SK-N-SH (cell line): ENCODE measurements around the gene ABO. TPM values are rescaled to one million over a fixed set of nuclear protein-coding genes. Genes with fewer than 3 reads are reported as not detected.

Experiments
- CTCF ChIA-PET: fragments of 300-600, 350-600 bp; formaldehyde crosslinking; extraction: SDS; loops from one replicate; lab custom pipeline; 2021; lab: Yijun Ruan, JAX
- POLR2A ChIA-PET: fragments of 350-600 bp; sonication (Branson Sonifier 250); formaldehyde crosslinking; extraction: SDS; loops from one replicate; lab custom pipeline; 2020; ENCODE audit warnings: antibody characterized with exemption, inconsistent platforms; lab: Yijun Ruan, JAX
- DNase-seq: peaks from one replicate; pipeline ENCODE4 v3.0.0; 2012
- H2AFZ ChIP-seq: fragments of 200-600 bp; sonication (generic); 2 replicates; pipeline ENCODE4 v1.8.1; 2016; ENCODE audit warnings: antibody characterized with exemption, mild to moderate bottlenecking, low read depth
- H3F3A ChIP-seq: fragments of 200-600 bp; sonication (generic); replicated peaks from 2 replicates; pipeline ENCODE3; 2016; ENCODE audit warnings: antibody characterized with exemption, mild to moderate bottlenecking; ENCODE audit not compliant: insufficient read depth
- H3K27ac ChIP-seq, 2 experiments: fragments of 200-500 bp in 1 of 2; fragments of 200-600 bp in 1 of 2; sonication (Bioruptor generic) in 1 of 2; sonication (generic), shearing (Covaris generic) in 1 of 2; 2 replicates each; pipeline versions ENCODE4 v1.5.1 to v1.6.1; 2014 to 2016; ENCODE audit warnings: low read depth in 2 of 2, inconsistent platforms in 1 of 2, low read length in 1 of 2, mild to moderate bottlenecking in 1 of 2, mixed read lengths in 1 of 2
- H3K27me3 ChIP-seq: fragments of 200-600 bp; sonication (generic), shearing (Covaris generic); 2 replicates; pipeline ENCODE4 v1.6.1; 2016; ENCODE audit warnings: mixed run types; ENCODE audit not compliant: insufficient read depth
- H3K36me3 ChIP-seq, 2 experiments: fragments of 200-500 bp in 1 of 2; fragments of 200-600 bp in 1 of 2; sonication (Bioruptor generic) in 1 of 2; sonication (generic) in 1 of 2; replicated peaks in 1 of 2; 2 replicates each; pipeline versions ENCODE3 to v1.5.1; 2014 to 2016; ENCODE audit warnings: low read length in 1 of 2, mild to moderate bottlenecking in 1 of 2; ENCODE audit not compliant: insufficient read depth in 2 of 2, control insufficient read depth in 1 of 2
- H3K4me1 ChIP-seq, 2 experiments: fragments of 200-500 bp in 1 of 2; fragments of 200-600 bp in 1 of 2; sonication (Bioruptor generic) in 1 of 2; sonication (generic), shearing (Covaris generic) in 1 of 2; 2 replicates each; pipeline versions ENCODE4 v1.5.1 to v1.6.1; 2014 to 2016; ENCODE audit warnings: low read depth in 1 of 2, low read length in 1 of 2, mixed run types in 1 of 2; ENCODE audit not compliant: insufficient read depth in 2 of 2, control insufficient read depth in 1 of 2
- H3K4me2 ChIP-seq: fragments of 200-600 bp; sonication (generic), shearing (Covaris generic); 2 replicates; pipeline ENCODE4 v1.6.1; 2017; ENCODE audit warnings: mixed run types
- H3K4me3 ChIP-seq, 2 experiments: fragments of 200-500 bp in 1 of 2; fragments of 200-600 bp in 1 of 2; sonication (Bioruptor generic) in 1 of 2; sonication (generic), shearing (Covaris generic) in 1 of 2; 2 replicates each; pipeline versions ENCODE4 v1.5.1 to v1.8.1; 2014 to 2016; ENCODE audit warnings: low read depth in 2 of 2, inconsistent platforms in 1 of 2, low read length in 1 of 2, mild to moderate bottlenecking in 1 of 2, mixed read lengths in 1 of 2, moderate library complexity in 1 of 2
- H3K79me2 ChIP-seq: fragments of 200-600 bp; sonication (generic); 2 replicates; pipeline ENCODE4 v1.8.1; 2017; ENCODE audit warnings: mild to moderate bottlenecking; ENCODE audit not compliant: insufficient read depth
- H3K9ac ChIP-seq: fragments of 200-600 bp; sonication (generic); 2 replicates; pipeline ENCODE4 v1.6.1; 2017; ENCODE audit warnings: mixed run types
- H3K9me2 ChIP-seq: fragments of 200-600 bp; sonication (generic); 2 replicates; pipeline ENCODE4 v1.6.1; 2017; ENCODE audit warnings: mixed run types
- H3K9me3 ChIP-seq: fragments of 200-600 bp; sonication (generic); 2 replicates; pipeline ENCODE4 v1.6.1; 2017; ENCODE audit warnings: mixed run types, mild to moderate bottlenecking, moderate library complexity
- H4K20me1 ChIP-seq: fragments of 200-600 bp; sonication (generic); 2 replicates; pipeline ENCODE4 v1.6.1; 2017; ENCODE audit warnings: mild to moderate bottlenecking, mixed run types; ENCODE audit not compliant: insufficient read depth
- FOXJ3 ChIP-seq: sonication (generic); formaldehyde crosslinking; IDR thresholded peaks from 2 replicates; pipeline ENCODE4 v1.5.1; 2020; ENCODE audit warnings: mild to moderate bottlenecking, missing genetic modification reagents
- FOXM1 ChIP-seq: IDR thresholded peaks from 2 replicates; pipeline ENCODE4 v1.4.0; 2012; ENCODE audit warnings: low read depth, mild to moderate bottlenecking
- GABPA ChIP-seq: IDR thresholded peaks from 2 replicates; pipeline ENCODE4 v1.4.0; 2012; ENCODE audit warnings: low read depth, mild to moderate bottlenecking
- GATA2 ChIP-seq: sonication (generic); formaldehyde crosslinking; IDR thresholded peaks from 2 replicates; pipeline ENCODE4 v1.5.0; 2020; ENCODE audit warnings: mild to moderate bottlenecking, missing genetic modification reagents
- IRF3 ChIP-seq: fragments of 150-350 bp; IDR thresholded peaks from 2 replicates; pipeline ENCODE4 v1.6.1; 2016; ENCODE audit warnings: mild to moderate bottlenecking, low read depth, low read length
- JUND ChIP-seq: IDR thresholded peaks from 2 replicates; pipeline ENCODE4 v1.4.0; 2012
- MAX ChIP-seq: IDR thresholded peaks from 2 replicates; pipeline ENCODE4 v1.4.0; 2012; ENCODE audit warnings: low read depth
- MEF2A ChIP-seq: IDR thresholded peaks from 2 replicates; pipeline ENCODE4 v1.4.0; 2012; ENCODE audit warnings: low read depth, borderline replicate concordance
- NFIC ChIP-seq: IDR thresholded peaks from 2 replicates; pipeline ENCODE4 v1.4.0; 2012; ENCODE audit warnings: borderline replicate concordance
- NRF1 ChIP-seq: IDR thresholded peaks from 2 replicates; pipeline ENCODE4 v1.6.1; 2012; ENCODE audit warnings: low read depth, mild to moderate bottlenecking, low read length
- RFX5 ChIP-seq: IDR thresholded peaks from 2 replicates; pipeline ENCODE4 v1.6.1; 2012; ENCODE audit warnings: mild to moderate bottlenecking, improper control_type of control experiment, low read length
- RXRA ChIP-seq: IDR thresholded peaks from 2 replicates; pipeline ENCODE4 v1.4.0; 2012; ENCODE audit warnings: low read depth, mild to moderate bottlenecking, borderline replicate concordance
- SIN3A ChIP-seq: IDR thresholded peaks from 2 replicates; pipeline ENCODE4 v1.6.1; 2012; ENCODE audit warnings: low read depth, mild to moderate bottlenecking, low read length, moderate library complexity, borderline replicate concordance
- TCF12 ChIP-seq: IDR thresholded peaks from 2 replicates; pipeline ENCODE4 v1.4.0; 2012
- USF1 ChIP-seq: IDR thresholded peaks from 2 replicates; pipeline ENCODE4 v1.4.0; 2012; ENCODE audit warnings: low read depth, borderline replicate concordance
- USF2 ChIP-seq: fragments of 150-350 bp; IDR thresholded peaks from 2 replicates; pipeline ENCODE4 v1.6.1; 2017; ENCODE audit warnings: antibody characterized with exemption, low read length, low read depth, borderline replicate concordance
- WGBS: methylation state at CpG from one replicate; pipeline ENCODE4 v1.1.6; 2017; ENCODE audit warnings: low lambda C conversion rate; 5-methylcytosine and 5-hydroxymethylcytosine counted together
- polyA plus RNA-seq, 3 experiments: library from polyadenylated mRNA; depleted of rRNA; stranded (reverse); fragments of >200 nt; gene quantifications; 2 replicates each; pipeline ENCODE4 v1.2.3, GENCODE V29; 2012

ABO gene
- polyA plus RNA-seq, 1 of the 3 experiments (the other 2 are of a cell fraction) = not detected

GRCh38 chr9:133307301-133307700 lies 32.3 kb upstream of the ABO start:
- Histone ChIP-seq H3K27me3 (peaks cover 10% of the 10 kb centered on the region; the same call in 1 of the 2 replicates), H2AFZ (no peak overlapping the region), H3K4me1 (no peaks in the 10 kb centered on the region), H3K9me2 (no peaks in the 10 kb centered on the region), H3K27ac (no peak overlapping the region), H3K4me3 (no peak overlapping the region), H3F3A (no peaks in the 10 kb centered on the region), H4K20me1 (no peaks in the 10 kb centered on the region), H3K9me3 (no peaks in the 10 kb centered on the region), H3K36me3 (no peaks in the 10 kb centered on the region), H3K79me2 (no peaks in the 10 kb centered on the region), H3K9ac (no peak overlapping the region), H3K4me2 (no peak overlapping the region)
- no peak for DNase-seq
- ChIA-PET POLR2A (no interaction called here), CTCF (interaction anchor here (0.9 to 1.5 kb wide), 2 partner anchors 22 to 120 kb away, joined by 3 to 6 read pairs; no protein-coding TSS in a partner anchor)
- TF ChIP-seq RXRA (no peak), GATA2 (no peak), GABPA (no peak), TCF12 (no peak), MAX (no peak), MEF2A (no peak), JUND (no peak), NFIC (no peak), FOXJ3 (CRISPR knock-in tag) (no peak)
- 52% methylated on average over 16 of the region's 16 CpGs for WGBS

GRCh38 chr9:133306242-133307204 lies 31.5 kb upstream of the ABO start:
- no peaks in the 10 kb centered on the region for H3K9me2 ChIP-seq
- 57% methylated on average over 26 of the region's 31 CpGs for WGBS
- no peak overlapping the region for H3K9ac ChIP-seq
- ChIA-PET CTCF (interaction anchor here (0.7 to 1.5 kb wide), 3 partner anchors 23 to 120 kb away, joined by 3 to 6 read pairs (median 5); no protein-coding TSS in a partner anchor), POLR2A (no interaction called here)
- no peaks in the 10 kb centered on the region for H3K4me1 ChIP-seq
- H3K4me3 ChIP-seq = no peak overlapping the region
- H3K9me3 ChIP-seq = no peaks in the 10 kb centered on the region
- no peak for TF ChIP-seq SIN3A
- H3F3A ChIP-seq = no peaks in the 10 kb centered on the region
- H2AFZ ChIP-seq = no peak overlapping the region
- no peaks in the 10 kb centered on the region for H4K20me1 ChIP-seq
- H3K36me3 ChIP-seq = no peaks in the 10 kb centered on the region
- H3K79me2 ChIP-seq = no peaks in the 10 kb centered on the region
- H3K4me2 ChIP-seq = no peak overlapping the region
- no peak for DNase-seq
- H3K27me3 ChIP-seq = peaks cover 10% of the 10 kb centered on the region; the same call in 1 of the 2 replicates
- H3K27ac ChIP-seq = no peak overlapping the region

- Histone ChIP-seq H3K9ac (no peak overlapping the region), H3K79me2 (no peaks in the 10 kb centered on the region), H3F3A (no peaks in the 10 kb centered on the region), H3K36me3 (no peaks in the 10 kb centered on the region), H3K27me3 (peaks cover 10% of the 10 kb centered on the region; the same call in 1 of the 2 replicates), H3K9me3 (no peaks in the 10 kb centered on the region), H3K4me3 (no peak overlapping the region), H3K9me2 (no peaks in the 10 kb centered on the region), H4K20me1 (no peaks in the 10 kb centered on the region), H3K27ac (no peak overlapping the region), H3K4me1 (no peaks in the 10 kb centered on the region), H2AFZ (no peak overlapping the region), H3K4me2 (no peak overlapping the region)
- no peak for DNase-seq
- ChIA-PET POLR2A (interaction anchor here (0.6 kb wide), 1 partner anchor 18 kb away, joined by 3 read pairs; no protein-coding TSS in a partner anchor), CTCF (no interaction called here)
- 76% methylated on average over 23 of the region's 23 CpGs for WGBS
- TF ChIP-seq USF2 (no peak), TCF12 (no peak), RFX5 (no peak), GATA2 (no peak), NRF1 (no peak), FOXM1 (no peak), USF1 (no peak), SIN3A (no peak), IRF3 (no peak)
These were observed 30.7 kb upstream of the ABO start for GRCh38 chr9:133305731-133306130.
